ENCODE data around the gene OR56B1.
"Not testable (repeated sequence)": the region's sequence is repeated elsewhere in the genome, so short reads cannot be mapped to it uniquely, and the experiment has no call there.

The OR56B1 gene

GRCh38 chr11:5736396-5736795 lies at the start of gene OR56B1:
Gene OR56B1 (plus strand): TSS chr11:5736448. CDS start chr11:5736517, 69 bp downstream.
- no peak within 1 kb of the TSS for H3K4me3 ChIP-seq (ENCODE audit: low read depth, low read length)
- in situ Hi-C loops (cut with HindIII; ENCODE audit: low sequenced_read_pairs) = no loop called here
- no peak for TF ChIP-seq CTCF (IDR thresholded peaks at IDR 0.05; ENCODE audit: low read depth, low read length, missing control alignments)
- no peak for DNase-seq (ENCODE audit: low read depth)

GRCh38 chr11:5688482-5688881 lies 47.8 kb upstream of the OR56B1 start:
- no peak for TF ChIP-seq CTCF (IDR thresholded peaks at IDR 0.05; ENCODE audit: low read depth, low read length, missing control alignments)
- in situ Hi-C loops (cut with HindIII; ENCODE audit: low sequenced_read_pairs) = no loop called here
- DNase-seq (ENCODE audit: low read depth) = no peak
- no peak overlapping the region for H3K4me3 ChIP-seq (ENCODE audit: low read depth, low read length)

- DNase-seq (ENCODE audit: low read depth) = peak; percentile 73
- no peak for TF ChIP-seq CTCF (IDR thresholded peaks at IDR 0.05; ENCODE audit: low read depth, low read length, missing control alignments)
- in situ Hi-C loops (cut with HindIII; ENCODE audit: low sequenced_read_pairs) = no loop called here
These were observed 46.7 kb upstream of the OR56B1 start, which contains the start of gene TRIM22 for GRCh38 chr11:5689551-5689983. Gene TRIM22 (plus strand): TSS chr11:5689790. CDS start chr11:5696233, 6,443 bp downstream.

GRCh38 chr11:5690216-5690615 lies 46.0 kb upstream of the OR56B1 start:
- no peak for DNase-seq (ENCODE audit: low read depth)
- peak overlapping the region; percentile 46 for H3K4me3 ChIP-seq (ENCODE audit: low read depth, low read length)
- in situ Hi-C loops (cut with HindIII; ENCODE audit: low sequenced_read_pairs) = loop anchor here (5.0 kb wide), 1 partner anchor 88 kb away; no protein-coding TSS in a partner anchor
- no peak for TF ChIP-seq CTCF (IDR thresholded peaks at IDR 0.05; ENCODE audit: low read depth, low read length, missing control alignments)

More at GRCh38 chr11:5689551-5689983, 46.7 kb upstream of the OR56B1 start, which contains the start of gene TRIM22:
- peak within 1 kb of the TSS; percentile 46 for H3K4me3 ChIP-seq (ENCODE audit: low read depth, low read length)

- TF ChIP-seq CTCF (IDR thresholded peaks at IDR 0.05; ENCODE audit: low read depth, low read length, missing control alignments) = no peak
- in situ Hi-C loops (cut with HindIII; ENCODE audit: low sequenced_read_pairs) = loop anchor here (5.0 kb wide), 1 partner anchor 88 kb away; no protein-coding TSS in a partner anchor
- H3K4me3 ChIP-seq (ENCODE audit: low read depth, low read length) = peak overlapping the region; percentile 46
- no peak for DNase-seq (ENCODE audit: low read depth)
These were observed 45.5 kb upstream of the OR56B1 start for GRCh38 chr11:5690736-5691135.

GRCh38 chr11:5691238-5691963 lies 44.8 kb upstream of the OR56B1 start:
- in situ Hi-C loops (cut with HindIII; ENCODE audit: low sequenced_read_pairs) = loop anchor here (5.0 kb wide), 1 partner anchor 89 kb away; no protein-coding TSS in a partner anchor

GRCh38 chr11:5691964-5692361 lies 44.3 kb upstream of the OR56B1 start:
- no peak for TF ChIP-seq CTCF (IDR thresholded peaks at IDR 0.05; ENCODE audit: low read depth, low read length, missing control alignments)
- in situ Hi-C loops (cut with HindIII; ENCODE audit: low sequenced_read_pairs) = loop anchor here (5.0 kb wide), 1 partner anchor 90 kb away; no protein-coding TSS in a partner anchor
- DNase-seq (ENCODE audit: low read depth) = no peak
- no peak overlapping the region for H3K4me3 ChIP-seq (ENCODE audit: low read depth, low read length)

More at GRCh38 chr11:5691238-5691963, 44.8 kb upstream of the OR56B1 start:
- peak overlapping the region; percentile 46 for H3K4me3 ChIP-seq (ENCODE audit: low read depth, low read length)
- DNase-seq (ENCODE audit: low read depth) = not testable (repeated sequence)
